ENCODE results near the gene ARHGAP26. TPM values are rescaled to one million over a fixed set of nuclear protein-coding genes. Genes with fewer than 3 reads are reported as not detected.

The ARHGAP26 gene, protein sequence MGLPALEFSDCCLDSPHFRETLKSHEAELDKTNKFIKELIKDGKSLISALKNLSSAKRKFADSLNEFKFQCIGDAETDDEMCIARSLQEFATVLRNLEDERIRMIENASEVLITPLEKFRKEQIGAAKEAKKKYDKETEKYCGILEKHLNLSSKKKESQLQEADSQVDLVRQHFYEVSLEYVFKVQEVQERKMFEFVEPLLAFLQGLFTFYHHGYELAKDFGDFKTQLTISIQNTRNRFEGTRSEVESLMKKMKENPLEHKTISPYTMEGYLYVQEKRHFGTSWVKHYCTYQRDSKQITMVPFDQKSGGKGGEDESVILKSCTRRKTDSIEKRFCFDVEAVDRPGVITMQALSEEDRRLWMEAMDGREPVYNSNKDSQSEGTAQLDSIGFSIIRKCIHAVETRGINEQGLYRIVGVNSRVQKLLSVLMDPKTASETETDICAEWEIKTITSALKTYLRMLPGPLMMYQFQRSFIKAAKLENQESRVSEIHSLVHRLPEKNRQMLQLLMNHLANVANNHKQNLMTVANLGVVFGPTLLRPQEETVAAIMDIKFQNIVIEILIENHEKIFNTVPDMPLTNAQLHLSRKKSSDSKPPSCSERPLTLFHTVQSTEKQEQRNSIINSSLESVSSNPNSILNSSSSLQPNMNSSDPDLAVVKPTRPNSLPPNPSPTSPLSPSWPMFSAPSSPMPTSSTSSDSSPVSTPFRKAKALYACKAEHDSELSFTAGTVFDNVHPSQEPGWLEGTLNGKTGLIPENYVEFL
- 10 to 100 TPM; 31.8 to 39.5 TPM for total RNA-seq
- long read RNA-seq, donor 1, partial matches to known transcripts: 2 of 11 reads
- long read RNA-seq, donor 1, other reads (novel, unspliced or antisense): 9 of 11 reads
- long read RNA-seq, donor 2, partial matches to known transcripts: 0 of 9 reads
- long read RNA-seq, donor 2, other reads (novel, unspliced or antisense): 9 of 9 reads

DNA sequence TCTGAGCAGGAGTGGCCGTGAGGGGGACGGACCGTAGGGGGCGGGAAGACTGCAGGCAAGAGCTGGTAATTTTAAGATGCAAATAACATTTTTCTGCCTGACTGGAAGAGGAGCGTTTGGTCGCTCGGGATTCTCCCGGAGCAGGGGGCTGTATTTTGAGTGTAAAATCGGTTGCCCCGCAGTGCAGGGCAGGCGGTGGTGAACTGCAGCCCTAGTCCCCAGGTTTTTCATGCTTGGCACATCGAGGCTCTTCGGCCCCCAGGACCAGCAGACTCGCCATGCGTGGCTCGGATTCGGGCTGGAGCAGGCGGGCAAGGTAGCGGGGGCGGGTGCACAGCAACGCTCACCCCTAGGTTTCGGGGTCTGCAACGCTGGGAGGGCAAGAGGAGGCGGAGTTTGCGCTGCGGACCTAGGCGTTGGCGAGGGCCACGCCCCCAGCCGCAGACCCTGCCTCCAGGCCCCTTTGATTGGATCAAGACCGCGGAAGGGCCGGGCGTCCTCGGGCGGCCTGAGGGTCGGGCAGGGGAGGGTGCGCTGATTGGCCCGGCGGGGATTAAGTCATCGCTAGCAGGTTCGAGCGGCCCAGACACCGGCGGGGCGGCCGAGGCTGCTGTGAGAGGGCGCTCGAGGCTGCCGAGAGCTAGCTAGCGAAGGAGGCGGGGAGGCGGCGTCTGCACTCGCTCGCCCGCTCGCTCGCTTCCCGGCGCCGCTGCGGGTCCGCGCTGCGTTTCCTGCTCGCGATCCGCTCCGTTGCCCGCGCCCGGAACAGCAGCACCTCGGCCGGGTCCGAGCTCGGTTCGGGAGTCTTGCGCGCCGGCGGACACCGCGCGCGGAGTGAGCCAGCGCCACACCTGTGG is at the start of gene ARHGAP26:
ARHGAP26 (plus strand) TSS at position 585 of the 857 bp plus-strand sequence. CDS start 385 bp downstream, outside the sequence.
- DNase-seq (ENCODE audit: low spot score): peak; percentile 99
- intact Hi-C loops (cut with DNase I): loop anchor here (5.0 to 10.0 kb wide), 2 partner anchors 45 to 97 kb away; no protein-coding TSS in a partner anchor

DNA sequence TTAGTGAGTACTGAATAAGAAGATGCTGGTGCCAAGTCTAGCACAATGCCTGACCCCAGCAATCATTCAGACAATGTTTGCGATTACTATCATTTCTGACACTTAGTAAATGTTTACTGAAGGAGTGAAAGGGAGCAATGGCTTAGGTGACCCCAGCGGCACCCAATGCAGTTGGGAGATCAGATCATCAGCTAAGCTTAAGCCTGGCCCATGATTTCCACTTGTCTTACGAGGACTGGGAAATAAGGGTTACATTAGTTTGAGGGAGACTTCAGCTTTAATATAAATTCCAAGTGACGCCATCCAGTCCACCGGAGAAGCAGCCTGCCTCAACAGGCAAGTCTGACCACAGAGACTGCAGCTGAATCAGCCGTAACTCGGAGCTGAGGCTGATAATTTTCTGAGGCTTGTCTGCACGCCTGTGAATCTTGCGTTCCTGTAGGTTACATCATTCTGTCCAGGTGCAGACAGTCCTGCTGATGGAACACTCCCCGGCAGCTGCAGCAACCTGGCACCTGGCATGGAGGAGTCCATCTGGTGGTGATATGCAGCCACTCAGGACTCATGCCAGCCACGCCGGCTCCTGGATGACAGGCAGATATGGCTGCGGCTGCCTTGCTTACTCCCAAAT is 49.4 kb upstream of the ARHGAP26 start:
- no peak for DNase-seq (ENCODE audit: low spot score)
- intact Hi-C loops (cut with DNase I): loop anchor here in 1 of 2 donors (10.0 kb wide), 1 partner anchor 54 kb away; the partner anchor contains the start of gene ARHGAP26

DNA sequence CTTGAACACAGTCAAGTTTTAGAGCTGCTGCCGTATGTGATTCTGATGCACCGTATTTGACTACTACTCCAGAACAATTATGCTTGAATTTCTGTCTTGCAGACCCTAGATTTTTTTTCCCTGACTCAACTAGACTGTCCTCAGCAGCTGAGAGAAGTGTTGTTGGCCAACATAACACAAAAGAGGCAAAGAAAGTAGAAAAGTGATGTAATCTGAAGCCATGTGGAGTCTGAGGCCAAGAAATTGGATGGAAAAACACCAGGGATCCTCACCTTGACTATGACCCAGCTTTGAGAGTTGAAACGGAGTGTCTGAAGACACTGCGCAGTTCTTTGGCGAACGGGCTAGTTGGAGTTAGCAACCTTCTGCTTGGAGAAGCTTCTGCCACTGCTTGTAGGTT is 48.0 kb upstream of the ARHGAP26 start:
- no peak for DNase-seq (ENCODE audit: low spot score)
- intact Hi-C loops (cut with DNase I): loop anchor here in 1 of 2 donors (10.0 kb wide), 1 partner anchor 53 kb away; the partner anchor contains the start of gene ARHGAP26

DNA sequence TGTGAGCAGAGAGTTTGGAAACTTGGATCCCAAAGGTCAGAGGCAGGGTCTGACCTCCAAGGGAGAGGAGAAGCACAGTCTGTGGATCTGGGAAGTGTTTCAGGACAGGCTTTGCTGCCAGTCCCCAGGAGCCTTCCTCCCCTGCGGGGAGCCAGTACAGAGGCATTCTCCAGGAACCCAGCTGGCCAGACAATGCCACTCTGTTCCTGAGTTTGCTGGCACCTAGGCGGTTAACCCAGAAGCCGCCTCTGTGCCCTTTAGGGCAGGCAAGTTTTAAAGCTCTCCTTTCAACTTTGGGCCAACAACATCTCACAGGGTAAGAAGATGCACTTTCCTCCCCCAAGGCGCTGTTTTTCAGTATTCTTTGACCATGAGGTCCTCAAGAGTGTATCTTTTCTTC is 47.3 kb upstream of the ARHGAP26 start:
- intact Hi-C loops (cut with DNase I): loop anchor here in 1 of 2 donors (10.0 kb wide), 1 partner anchor 52 kb away; the partner anchor contains the start of gene ARHGAP26
- DNase-seq (ENCODE audit: low spot score): no peak

DNA sequence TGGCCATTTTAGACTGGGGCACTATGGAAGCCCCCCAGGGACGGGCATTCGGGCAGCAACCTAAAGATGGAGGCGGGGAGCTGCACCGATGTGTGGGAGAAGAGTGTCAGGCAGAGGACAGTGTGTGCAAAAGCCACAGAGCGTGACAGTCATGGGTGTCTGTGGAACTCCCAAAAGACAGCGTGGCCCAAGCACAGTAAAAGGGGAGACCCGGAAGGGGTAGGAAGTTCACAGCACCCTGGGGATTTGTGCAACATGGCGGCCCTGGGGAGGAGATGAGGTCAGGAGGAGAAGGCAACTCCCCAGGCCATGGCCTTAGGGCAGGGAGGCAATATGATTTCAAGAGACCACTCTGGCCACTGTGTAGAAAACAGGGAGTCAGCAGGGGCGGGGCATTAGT is 45.4 kb upstream of the ARHGAP26 start:
- intact Hi-C loops (cut with DNase I): loop anchor here in 1 of 2 donors (10.0 kb wide), 1 partner anchor 50 kb away; the partner anchor contains the start of gene ARHGAP26
- no peak for DNase-seq (ENCODE audit: low spot score)

DNA sequence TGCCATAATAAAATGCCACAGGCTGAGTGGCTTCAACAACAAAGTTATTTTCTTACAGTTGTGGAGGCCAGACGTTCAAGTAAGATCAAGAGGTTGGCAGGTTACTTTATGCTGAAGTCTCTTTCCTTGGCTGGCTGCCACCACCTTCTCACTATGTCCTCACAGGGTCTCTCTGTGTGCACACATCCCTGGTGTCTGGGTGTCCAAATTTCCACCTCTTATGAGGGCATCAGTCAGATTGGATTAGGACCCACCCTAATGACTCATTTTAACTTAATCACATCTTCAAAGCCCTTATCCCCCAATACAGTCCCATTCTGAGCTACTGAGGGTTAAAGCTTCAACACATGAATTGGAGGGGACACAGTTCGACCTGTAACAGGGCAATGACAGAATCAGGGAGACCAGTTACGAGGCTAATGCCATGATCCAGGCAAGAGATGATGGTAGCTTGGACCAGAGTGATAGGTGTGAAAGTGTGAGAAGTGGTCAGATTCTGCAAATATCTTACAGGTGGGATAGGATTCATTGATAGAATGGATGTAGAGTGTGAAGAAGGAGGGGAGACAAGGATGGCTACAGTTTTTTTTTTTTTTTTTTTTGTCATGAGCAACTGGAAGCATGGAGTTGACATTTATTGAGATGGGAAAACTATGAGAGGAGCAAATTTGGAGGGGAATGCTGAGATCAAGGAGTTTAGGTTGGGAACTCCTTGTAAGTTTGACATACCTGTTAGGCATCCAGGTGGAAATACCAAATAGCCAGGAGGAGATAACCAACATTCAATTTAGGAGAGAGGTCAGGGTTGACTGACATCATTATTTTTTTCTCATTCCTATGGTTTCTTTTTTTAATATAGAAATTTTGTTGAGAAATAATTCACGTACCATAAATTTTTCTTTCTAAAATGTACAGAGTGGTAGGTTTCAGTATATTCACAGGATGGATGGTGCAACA is 44.7 kb upstream of the ARHGAP26 start:
- no peak for DNase-seq (ENCODE audit: low spot score)
- intact Hi-C loops (cut with DNase I): loop anchor here in 1 of 2 donors (10.0 kb wide), 1 partner anchor 49 kb away; the partner anchor contains the start of gene ARHGAP26

DNA sequence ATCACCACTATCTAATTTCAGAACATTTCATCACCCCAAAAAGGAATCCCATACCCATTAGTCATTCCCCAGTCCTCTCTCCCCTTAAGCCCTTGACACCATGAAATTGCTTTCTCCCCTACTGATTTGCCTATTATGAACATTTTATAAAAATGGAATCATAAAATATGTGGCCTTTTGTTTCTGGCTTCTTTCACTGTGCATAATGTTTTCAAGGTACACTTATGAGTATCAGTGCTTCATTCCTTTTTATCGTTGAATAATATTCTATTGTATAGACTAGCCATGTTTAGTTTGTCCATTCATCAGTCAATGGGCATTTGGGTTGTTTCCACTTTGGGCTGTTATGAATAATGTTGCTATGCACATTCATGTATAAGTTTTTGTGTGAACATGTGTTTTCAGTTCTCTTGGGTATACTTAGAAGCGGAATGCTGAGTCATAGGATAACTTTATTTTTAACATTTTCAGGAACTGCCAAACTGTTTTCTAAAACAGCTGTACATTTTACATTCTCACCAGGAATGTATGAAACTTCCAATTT is 43.9 kb upstream of the ARHGAP26 start:
- no peak for DNase-seq (ENCODE audit: low spot score)
- intact Hi-C loops (cut with DNase I): loop anchor here in 1 of 2 donors (10.0 kb wide), 1 partner anchor 49 kb away; the partner anchor contains the start of gene ARHGAP26

DNA sequence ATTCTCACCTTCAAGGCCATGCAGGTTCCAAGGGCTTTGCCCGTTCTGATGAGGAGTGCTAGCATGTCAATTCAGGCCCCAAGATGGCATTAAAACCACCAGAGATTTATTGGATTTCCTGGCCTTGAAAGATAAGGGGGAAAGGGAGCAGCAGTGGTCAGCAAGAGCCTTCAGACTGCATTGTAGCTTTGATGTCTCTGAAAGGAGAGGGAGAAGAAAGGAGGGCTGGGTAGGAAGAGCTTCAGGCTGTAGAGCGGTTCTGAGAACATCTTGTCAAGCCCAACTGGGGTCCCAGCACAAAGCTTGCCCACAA is 42.5 kb upstream of the ARHGAP26 start:
- intact Hi-C loops (cut with DNase I): loop anchor here in 1 of 2 donors (10.0 kb wide), 1 partner anchor 47 kb away; the partner anchor contains the start of gene ARHGAP26
- no peak for DNase-seq (ENCODE audit: low spot score)

DNA sequence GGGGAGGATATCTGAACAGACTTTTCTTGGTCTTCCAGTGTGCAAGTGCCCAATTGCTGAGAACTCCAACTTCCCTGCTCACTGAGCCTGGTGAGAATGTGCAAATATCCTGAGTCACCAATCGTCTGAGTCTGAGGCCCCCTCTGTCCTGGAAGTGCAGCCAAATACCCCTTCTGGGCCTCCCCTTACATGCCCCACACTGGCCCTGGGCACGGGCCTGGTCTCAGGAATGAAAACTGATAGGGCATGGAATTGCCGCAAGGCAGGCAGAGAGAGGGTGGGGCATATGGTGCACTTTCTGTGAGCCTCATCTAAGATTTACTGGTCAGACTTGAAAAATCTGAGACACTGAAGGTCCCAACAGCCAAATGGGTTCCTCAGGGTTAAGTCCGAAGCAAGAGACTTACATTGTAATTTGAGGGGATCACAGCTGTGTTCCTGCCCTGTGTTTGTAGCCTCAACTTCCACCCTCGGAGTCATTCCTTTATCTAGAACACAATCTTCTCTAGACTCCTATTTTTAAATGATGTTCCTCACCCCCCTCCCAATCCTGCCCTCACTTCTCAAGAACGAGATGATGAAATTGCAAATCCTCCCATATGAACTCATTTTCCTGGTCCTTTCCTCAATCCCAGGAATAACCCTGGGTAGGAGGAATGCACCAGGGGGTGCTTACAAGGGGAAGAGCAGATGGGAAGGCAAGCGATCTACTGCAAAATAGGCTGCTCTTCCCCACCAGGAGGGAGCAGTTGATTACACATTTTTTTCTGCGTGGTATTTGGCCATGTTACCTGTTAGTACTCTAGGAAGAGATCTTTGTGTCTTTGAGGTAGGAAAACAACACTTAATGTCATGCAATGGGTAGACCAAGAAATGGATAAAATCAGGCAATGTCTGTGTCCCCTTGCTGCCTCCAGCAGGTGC is 34.6 kb upstream of the ARHGAP26 start:
- intact Hi-C loops (cut with DNase I): no loop called here

DNA sequence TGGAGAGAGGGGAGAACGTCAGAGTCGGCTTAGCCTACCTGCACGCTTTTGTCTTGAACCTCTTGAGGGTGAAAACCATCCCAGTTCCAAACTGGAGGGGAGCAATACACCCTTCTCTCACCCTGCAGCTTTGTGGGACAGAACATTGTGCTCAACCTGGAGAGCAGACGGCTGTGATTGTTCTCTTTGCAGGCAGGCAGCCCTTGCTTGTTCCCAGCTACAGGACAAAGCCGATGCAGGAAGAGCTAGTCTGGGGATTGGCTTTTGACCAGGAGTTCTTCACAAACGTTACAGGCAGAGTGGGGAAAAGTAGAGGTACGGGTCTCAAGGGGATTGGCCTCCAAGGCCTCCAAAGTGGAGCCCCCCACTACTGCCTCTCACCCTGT is 33.9 kb upstream of the ARHGAP26 start:
- no peak for DNase-seq (ENCODE audit: low spot score)
- intact Hi-C loops (cut with DNase I): no loop called here

More for the DNA sequence above, 34.6 kb upstream of the ARHGAP26 start:
- no peak for DNase-seq (ENCODE audit: low spot score)

DNA sequence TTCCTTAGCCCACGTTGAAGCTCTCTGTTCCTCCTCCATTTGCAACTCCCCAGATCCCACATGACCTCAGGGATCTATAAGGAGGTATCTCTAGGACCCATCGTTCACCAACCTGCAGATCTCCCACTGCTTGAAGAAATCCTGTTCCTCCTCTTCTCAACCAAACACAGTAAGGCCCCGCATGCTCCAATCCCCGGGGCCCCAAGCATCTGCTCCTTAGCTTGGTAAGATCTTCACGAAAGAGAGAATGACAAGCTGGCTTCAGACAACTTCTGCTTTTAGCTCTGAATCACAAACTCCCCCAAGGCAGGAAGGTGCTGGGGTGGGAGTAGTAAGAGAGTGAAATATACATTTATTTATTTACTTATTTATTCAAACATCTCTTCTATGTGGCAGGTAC is 33.0 kb upstream of the ARHGAP26 start:
- no peak for DNase-seq (ENCODE audit: low spot score)
- intact Hi-C loops (cut with DNase I): no loop called here

DNA sequence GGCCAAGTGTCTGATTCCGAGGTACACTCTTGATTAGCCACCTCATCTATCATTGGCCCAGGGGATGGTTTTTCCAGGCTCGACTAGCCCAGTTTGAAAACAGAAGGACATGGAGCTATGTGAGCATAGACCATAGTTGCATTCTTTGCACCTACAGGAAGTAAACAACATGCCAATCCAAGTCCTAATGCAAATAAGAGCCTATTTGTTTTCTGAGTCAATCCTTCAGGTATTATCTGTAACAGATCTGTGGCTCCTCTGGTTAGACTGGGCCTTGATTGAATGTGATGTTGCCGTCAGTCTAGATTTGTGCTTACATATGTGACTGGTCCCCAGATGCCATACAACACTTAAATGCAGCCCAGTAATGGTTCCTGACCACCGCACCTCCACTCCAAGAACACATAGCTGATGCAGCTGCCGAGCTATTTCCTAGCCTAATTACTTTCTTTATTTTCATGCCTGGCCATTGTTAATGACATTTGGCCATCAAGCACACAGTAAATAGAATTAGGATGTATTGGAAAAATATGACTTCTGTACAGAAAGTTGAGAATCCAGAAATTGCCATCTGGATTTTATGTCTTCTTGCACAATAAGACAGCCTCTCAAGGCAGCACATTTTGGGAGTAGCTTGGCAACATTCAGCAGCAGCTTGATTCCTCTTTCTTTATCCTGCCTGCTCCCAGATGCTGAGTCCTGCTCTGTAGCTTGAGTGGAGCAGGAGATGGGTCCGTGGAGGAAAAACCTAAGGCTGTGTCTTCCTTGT is 29.5 kb upstream of the ARHGAP26 start:
- intact Hi-C loops (cut with DNase I): loop anchor here in 1 of 2 donors (10.0 kb wide), 1 partner anchor 904 kb away; no protein-coding TSS in a partner anchor
- DNase-seq (ENCODE audit: low spot score): no peak

DNA sequence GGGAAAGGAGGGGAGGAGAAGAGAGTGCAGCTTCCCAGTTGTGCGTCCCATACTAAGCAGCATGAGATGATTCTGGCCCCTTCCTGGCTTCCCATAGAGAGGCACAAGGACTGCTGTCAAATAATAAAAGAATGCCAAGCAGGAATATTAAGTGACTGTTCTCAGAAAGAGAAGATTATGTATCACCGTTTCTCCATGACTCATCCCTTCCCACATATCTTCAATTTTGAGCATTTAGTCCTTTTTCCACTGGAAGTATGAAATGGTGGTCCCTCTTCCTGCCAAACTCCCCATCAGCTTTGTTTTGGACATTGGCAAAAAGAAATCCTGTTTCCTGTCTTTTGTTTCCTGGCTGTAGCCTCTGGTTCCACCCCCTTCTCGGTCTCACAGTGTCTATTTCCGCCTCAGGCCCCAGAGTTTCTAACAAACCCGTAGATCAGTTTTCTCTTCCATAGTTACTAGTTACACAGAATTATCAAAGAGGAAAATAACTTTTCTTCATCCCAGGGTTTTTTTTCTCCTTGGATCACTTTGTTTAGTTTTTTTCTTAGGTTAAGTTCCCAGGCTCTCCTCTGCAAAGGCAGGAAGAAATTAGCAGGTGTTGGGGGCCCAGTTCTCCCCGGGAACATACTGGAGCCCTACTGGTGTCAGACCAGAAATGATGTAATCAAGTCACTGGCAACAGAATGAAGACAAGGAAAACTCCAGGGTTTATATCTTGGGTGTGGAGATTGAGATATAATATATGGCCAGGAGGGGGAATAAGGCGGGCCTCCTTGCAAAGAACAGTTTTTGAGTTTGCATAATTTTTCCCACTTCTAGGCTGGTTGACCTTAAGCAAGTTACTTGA is 26.4 kb upstream of the ARHGAP26 start:
- no peak for DNase-seq (ENCODE audit: low spot score)
- intact Hi-C loops (cut with DNase I): loop anchor here in 1 of 2 donors (10.0 kb wide), 1 partner anchor 901 kb away; no protein-coding TSS in a partner anchor

DNA sequence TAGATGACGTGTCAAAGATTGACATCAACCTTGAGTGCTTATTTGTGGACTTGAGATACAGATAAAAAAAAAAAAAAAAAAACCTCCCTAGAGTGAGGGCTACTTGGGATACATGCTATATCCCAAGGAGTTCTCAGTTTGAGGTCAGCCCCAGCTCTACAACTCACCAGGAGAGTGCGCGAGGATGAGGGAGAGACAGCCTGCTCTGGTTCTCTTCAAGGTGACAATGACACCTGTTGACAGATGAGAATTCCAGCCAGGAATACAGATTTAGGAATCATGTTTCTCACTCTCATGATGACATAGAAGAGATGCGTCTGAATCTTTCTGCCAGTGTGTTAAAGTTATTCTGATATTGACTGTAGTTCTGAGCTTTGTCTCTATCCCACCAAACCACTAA is 24.9 kb upstream of the ARHGAP26 start:
- intact Hi-C loops (cut with DNase I): loop anchor here in 1 of 2 donors (10.0 kb wide), 1 partner anchor 900 kb away; no protein-coding TSS in a partner anchor
- no peak for DNase-seq (ENCODE audit: low spot score)

Data from posterior vena cava (tissue), 2 donors.